ENCODE measurements around the gene PDCD1.

Gene PDCD1

GRCh38 chr2:241871538-241872312, 13.0 kb upstream of the PDCD1 start:
- H3K4me3 ChIP-seq (ENCODE audit: control insufficient read depth, low read depth, low read length), result no peak overlapping the region
- DNase-seq (ENCODE audit: low read depth), result no peak
- no peak for TF ChIP-seq CTCF (IDR thresholded peaks at IDR 0.05; ENCODE audit: control insufficient read depth, insufficient read depth, low read depth, low read length, missing control alignments)

- no peak overlapping the region for H3K4me3 ChIP-seq (ENCODE audit: control insufficient read depth, low read depth, low read length)
- DNase-seq (ENCODE audit: low read depth), result no peak
- TF ChIP-seq CTCF (IDR thresholded peaks at IDR 0.05; ENCODE audit: control insufficient read depth, insufficient read depth, low read depth, low read length, missing control alignments), result no peak
These were observed 12.2 kb upstream of the PDCD1 start for GRCh38 chr2:241870611-241871537.

- DNase-seq (ENCODE audit: low read depth), result no peak
- H3K4me3 ChIP-seq (ENCODE audit: control insufficient read depth, low read depth, low read length), result no peak overlapping the region
- no peak for TF ChIP-seq CTCF (IDR thresholded peaks at IDR 0.05; ENCODE audit: control insufficient read depth, insufficient read depth, low read depth, low read length, missing control alignments)
These were observed 11.4 kb upstream of the PDCD1 start for GRCh38 chr2:241870081-241870541.

GRCh38 chr2:241869087-241869961, 10.6 kb upstream of the PDCD1 start, which contains the start of gene RTP5:
Gene RTP5 (plus strand): TSS chr2:241869729. CDS start chr2:241869757, 28 bp downstream.
- H3K4me3 ChIP-seq (ENCODE audit: control insufficient read depth, low read depth, low read length), result no peak within 1 kb of the TSS
- no peak for TF ChIP-seq CTCF (IDR thresholded peaks at IDR 0.05; ENCODE audit: control insufficient read depth, insufficient read depth, low read depth, low read length, missing control alignments)
- DNase-seq (ENCODE audit: low read depth), result no peak

- no peak for DNase-seq (ENCODE audit: low read depth)
- no peak for TF ChIP-seq CTCF (IDR thresholded peaks at IDR 0.05; ENCODE audit: control insufficient read depth, insufficient read depth, low read depth, low read length, missing control alignments)
- no peak overlapping the region for H3K4me3 ChIP-seq (ENCODE audit: control insufficient read depth, low read depth, low read length)
These were observed 10.0 kb upstream of the PDCD1 start for GRCh38 chr2:241868661-241869081.

Data from AG09309 (cell line).